Mucosa of rectum (tissue), 2 donors: Measurements from ENCODE around the gene RAB40A.

Experiments
- H3K27ac ChIP-seq, 2 donors: one replicate each; pipeline ENCODE4 v1.7.0; 2013; ENCODE audit warnings: inconsistent platforms in 2 of 2, low read depth in 2 of 2, low read length in 2 of 2
- H3K27me3 ChIP-seq, 2 donors: one replicate each; pipeline ENCODE4 v1.7.0; 2013; ENCODE audit warnings: low read length in 2 of 2; ENCODE audit not compliant: control insufficient read depth in 2 of 2, insufficient read depth in 2 of 2
- H3K36me3 ChIP-seq, 2 donors: one replicate each; pipeline ENCODE4 v1.7.0; 2013; ENCODE audit warnings: low read length in 2 of 2; ENCODE audit not compliant: control insufficient read depth in 2 of 2, insufficient read depth in 2 of 2
- H3K4me1 ChIP-seq, 2 donors: one replicate each; pipeline ENCODE4 v1.7.0; 2013; ENCODE audit warnings: low read length in 2 of 2, mild to moderate bottlenecking in 1 of 2; ENCODE audit not compliant: control insufficient read depth in 2 of 2, insufficient read depth in 2 of 2
- H3K4me3 ChIP-seq, 2 donors: one replicate each; pipeline ENCODE4 v1.7.0; 2013; ENCODE audit warnings: low read length in 2 of 2
- H3K9ac ChIP-seq, 2 donors: one replicate each; pipeline ENCODE4 v1.7.0; 2013; ENCODE audit warnings: low read length in 2 of 2, low read depth in 1 of 2, mild to moderate bottlenecking in 1 of 2
- H3K9me3 ChIP-seq, 2 donors: one replicate each; pipeline ENCODE4 v1.7.0; 2013; ENCODE audit warnings: low read length in 2 of 2; ENCODE audit not compliant: control insufficient read depth in 2 of 2
- donor health status: healthy.
- donor health status: Normal muscosa, but diverticular disease.

Gene RAB40A

GRCh38 chrX:103540145-103540544 lies 20.9 kb upstream of the RAB40A start:
- Histone ChIP-seq H3K9me3 (no peaks in the 10 kb centered on the region), H3K36me3 (no peaks in the 10 kb centered on the region), H3K4me3 (no peak overlapping the region), H3K27me3 (peaks cover 0 to 4% of the 10 kb centered on the region in 2 donors), H3K9ac (no peak overlapping the region), H3K27ac (no peak overlapping the region), H3K4me1 (no peaks in the 10 kb centered on the region)

- H3K27me3 ChIP-seq = peaks cover 0 to 4% of the 10 kb centered on the region in 2 donors
- H3K4me3 ChIP-seq = no peak overlapping the region
- no peak overlapping the region for H3K27ac ChIP-seq
- H3K36me3 ChIP-seq = no peaks in the 10 kb centered on the region
- H3K9me3 ChIP-seq = no peaks in the 10 kb centered on the region
- no peak overlapping the region for H3K9ac ChIP-seq
- no peaks in the 10 kb centered on the region for H3K4me1 ChIP-seq
Observed at GRCh38 chrX:103539695-103540094, 20.4 kb upstream of the RAB40A start.

GRCh38 chrX:103538728-103539127 lies 19.4 kb upstream of the RAB40A start:
- Histone ChIP-seq H3K36me3 (no peaks in the 10 kb centered on the region), H3K27ac (no peak overlapping the region)

GRCh38 chrX:103537871-103538387 lies 18.6 kb upstream of the RAB40A start:
- Histone ChIP-seq H3K9ac (no peak overlapping the region), H3K36me3 (no peaks in the 10 kb centered on the region), H3K4me3 (no peak overlapping the region), H3K4me1 (no peaks in the 10 kb centered on the region), H3K27ac (peak overlapping the region; percentile 4 to 38), H3K9me3 (no peaks in the 10 kb centered on the region), H3K27me3 (peaks cover 4 to 6% of the 10 kb centered on the region in 2 donors)

More at GRCh38 chrX:103538728-103539127, 19.4 kb upstream of the RAB40A start:
- no peaks in the 10 kb centered on the region for H3K4me1 ChIP-seq
- H3K4me3 ChIP-seq = no peak overlapping the region
- H3K9ac ChIP-seq = no peak overlapping the region
- H3K9me3 ChIP-seq = no peaks in the 10 kb centered on the region
- peaks cover 4% of the 10 kb centered on the region in 2 donors for H3K27me3 ChIP-seq

- Histone ChIP-seq H3K4me1 (no peaks in the 10 kb centered on the region), H3K27ac (no peak overlapping the region), H3K9ac (no peak overlapping the region), H3K27me3 (peaks cover 0 to 6% of the 10 kb centered on the region in 2 donors), H3K4me3 (no peak overlapping the region), H3K9me3 (no peaks in the 10 kb centered on the region), H3K36me3 (no peaks in the 10 kb centered on the region)
Observed at GRCh38 chrX:103536732-103537131, 17.4 kb upstream of the RAB40A start.

GRCh38 chrX:103536071-103536470 lies 16.8 kb upstream of the RAB40A start:
- Histone ChIP-seq H3K27me3 (peaks cover 0 to 6% of the 10 kb centered on the region in 2 donors), H3K36me3 (no peaks in the 10 kb centered on the region), H3K9ac (no peak overlapping the region), H3K4me3 (no peak overlapping the region), H3K9me3 (no peaks in the 10 kb centered on the region), H3K4me1 (no peaks in the 10 kb centered on the region), H3K27ac (peak overlapping the region in 1 of 2 donors; percentile 2)

GRCh38 chrX:103535206-103535605 lies 15.9 kb upstream of the RAB40A start:
- H3K27ac ChIP-seq = no peak overlapping the region
- H3K4me3 ChIP-seq = no peak overlapping the region
- peaks cover 1 to 6% of the 10 kb centered on the region in 2 donors for H3K27me3 ChIP-seq
- H3K4me1 ChIP-seq = no peaks in the 10 kb centered on the region
- H3K36me3 ChIP-seq = no peaks in the 10 kb centered on the region
- H3K9me3 ChIP-seq = no peaks in the 10 kb centered on the region
- no peak overlapping the region for H3K9ac ChIP-seq

GRCh38 chrX:103533511-103534216 lies 14.4 kb upstream of the RAB40A start:
- peaks cover 4 to 6% of the 10 kb centered on the region in 2 donors for H3K27me3 ChIP-seq
- no peaks in the 10 kb centered on the region for H3K4me1 ChIP-seq
- H3K36me3 ChIP-seq = no peaks in the 10 kb centered on the region
- H3K27ac ChIP-seq = no peak overlapping the region
- peak overlapping the region; percentile 14 to 68 for H3K4me3 ChIP-seq
- peak overlapping the region in 1 of 2 donors; percentile 32 for H3K9ac ChIP-seq
- H3K9me3 ChIP-seq = no peaks in the 10 kb centered on the region

- Histone ChIP-seq H3K27ac (no peak overlapping the region), H3K27me3 (peaks cover 4 to 6% of the 10 kb centered on the region in 2 donors), H3K4me3 (no peak overlapping the region), H3K9me3 (no peaks in the 10 kb centered on the region), H3K9ac (no peak overlapping the region), H3K36me3 (no peaks in the 10 kb centered on the region), H3K4me1 (no peaks in the 10 kb centered on the region)
Observed at GRCh38 chrX:103531002-103531401, 11.7 kb upstream of the RAB40A start.

GRCh38 chrX:103530545-103530944 lies 11.3 kb upstream of the RAB40A start:
- H3K27me3 ChIP-seq = peaks cover 4 to 6% of the 10 kb centered on the region in 2 donors
- no peaks in the 10 kb centered on the region for H3K36me3 ChIP-seq
- H3K4me1 ChIP-seq = no peaks in the 10 kb centered on the region
- H3K9me3 ChIP-seq = no peaks in the 10 kb centered on the region
- H3K4me3 ChIP-seq = no peak overlapping the region
- no peak overlapping the region for H3K9ac ChIP-seq
- H3K27ac ChIP-seq = no peak overlapping the region
